ENCODE data around the gene TMEM14A.

TMEM14A gene

GRCh38 chr6:52670502-52671409 lies at the start of gene TMEM14A:
Gene TMEM14A, plus strand, starts transcription at chr6:52671113. Its CDS starts 5,990 bp downstream, at chr6:52677103.
- Histone ChIP-seq H2AFZ (ENCODE audit: low read length, unreplicated experiment) (peak within 1 kb of the TSS; percentile 88), H3K27ac (ENCODE audit: low read depth, low read length) (peak within 1 kb of the TSS; percentile 23; the same call in 1 of the 2 replicates), H3K27me3 (ENCODE audit: insufficient read depth, low read length) (no peaks in the 10 kb centered on the region), H3K36me3 (ENCODE audit: insufficient read depth, low read length) (peaks cover 18% of the 10 kb centered on the region; the same call in 1 of the 2 replicates), H3K4me1 (ENCODE audit: control insufficient read depth, insufficient read depth, low read length, unreplicated experiment) (peaks cover 36% of the 10 kb centered on the region), H3K79me2 (ENCODE audit: control insufficient read depth, insufficient read depth, low read length, unreplicated experiment) (peaks cover 20% of the 10 kb centered on the region), H3K4me3 (ENCODE audit: low read depth, low read length) (peak within 1 kb of the TSS; percentile 88)

- Histone ChIP-seq H3K27me3 (ENCODE audit: insufficient read depth, low read length) (no peaks in the 10 kb centered on the region), H2AFZ (ENCODE audit: low read length, unreplicated experiment) (no peak overlapping the region), H3K4me3 (ENCODE audit: low read depth, low read length) (no peak overlapping the region), H3K36me3 (ENCODE audit: insufficient read depth, low read length) (no peaks in the 10 kb centered on the region), H3K4me1 (ENCODE audit: control insufficient read depth, insufficient read depth, low read length, unreplicated experiment) (peaks cover 20% of the 10 kb centered on the region), H3K27ac (ENCODE audit: low read depth, low read length) (no peak overlapping the region), H3K79me2 (ENCODE audit: control insufficient read depth, insufficient read depth, low read length, unreplicated experiment) (no peaks in the 10 kb centered on the region)
Observed at GRCh38 chr6:52621631-52622030, 49.3 kb upstream of the TMEM14A start.

GRCh38 chr6:52622810-52623209 lies 48.1 kb upstream of the TMEM14A start:
- Histone ChIP-seq H3K4me3 (ENCODE audit: low read depth, low read length) (no peak overlapping the region), H3K36me3 (ENCODE audit: insufficient read depth, low read length) (no peaks in the 10 kb centered on the region), H3K79me2 (ENCODE audit: control insufficient read depth, insufficient read depth, low read length, unreplicated experiment) (no peaks in the 10 kb centered on the region), H3K4me1 (ENCODE audit: control insufficient read depth, insufficient read depth, low read length, unreplicated experiment) (peaks cover 8% of the 10 kb centered on the region), H3K27me3 (ENCODE audit: insufficient read depth, low read length) (no peaks in the 10 kb centered on the region), H2AFZ (ENCODE audit: low read length, unreplicated experiment) (no peak overlapping the region), H3K27ac (ENCODE audit: low read depth, low read length) (no peak overlapping the region)

- H3K79me2 ChIP-seq (ENCODE audit: control insufficient read depth, insufficient read depth, low read length, unreplicated experiment), result no peaks in the 10 kb centered on the region
- H2AFZ ChIP-seq (ENCODE audit: low read length, unreplicated experiment), result no peak overlapping the region
- peaks cover 15% of the 10 kb centered on the region for H3K4me1 ChIP-seq (ENCODE audit: control insufficient read depth, insufficient read depth, low read length, unreplicated experiment)
- H3K4me3 ChIP-seq (ENCODE audit: low read depth, low read length), result no peak overlapping the region
- no peaks in the 10 kb centered on the region for H3K36me3 ChIP-seq (ENCODE audit: insufficient read depth, low read length)
- H3K27me3 ChIP-seq (ENCODE audit: insufficient read depth, low read length), result no peaks in the 10 kb centered on the region
- no peak overlapping the region for H3K27ac ChIP-seq (ENCODE audit: low read depth, low read length)
Observed at GRCh38 chr6:52632011-52632410, 38.9 kb upstream of the TMEM14A start.

GRCh38 chr6:52634211-52634610 lies 36.7 kb upstream of the TMEM14A start:
- peak overlapping the region; percentile 51 for H3K27ac ChIP-seq (ENCODE audit: low read depth, low read length)
- H3K79me2 ChIP-seq (ENCODE audit: control insufficient read depth, insufficient read depth, low read length, unreplicated experiment), result no peaks in the 10 kb centered on the region
- peak overlapping the region; percentile 41 for H2AFZ ChIP-seq (ENCODE audit: low read length, unreplicated experiment)
- no peaks in the 10 kb centered on the region for H3K36me3 ChIP-seq (ENCODE audit: insufficient read depth, low read length)
- no peaks in the 10 kb centered on the region for H3K27me3 ChIP-seq (ENCODE audit: insufficient read depth, low read length)
- peak overlapping the region; percentile 55 for H3K4me3 ChIP-seq (ENCODE audit: low read depth, low read length)
- peaks cover 15% of the 10 kb centered on the region for H3K4me1 ChIP-seq (ENCODE audit: control insufficient read depth, insufficient read depth, low read length, unreplicated experiment)

- Histone ChIP-seq H3K27ac (ENCODE audit: low read depth, low read length) (peak overlapping the region; percentile 51), H3K4me3 (ENCODE audit: low read depth, low read length) (no peak overlapping the region), H3K27me3 (ENCODE audit: insufficient read depth, low read length) (no peaks in the 10 kb centered on the region), H3K79me2 (ENCODE audit: control insufficient read depth, insufficient read depth, low read length, unreplicated experiment) (no peaks in the 10 kb centered on the region), H3K4me1 (ENCODE audit: control insufficient read depth, insufficient read depth, low read length, unreplicated experiment) (peaks cover 15% of the 10 kb centered on the region), H3K36me3 (ENCODE audit: insufficient read depth, low read length) (no peaks in the 10 kb centered on the region), H2AFZ (ENCODE audit: low read length, unreplicated experiment) (peak overlapping the region; percentile 41)
Observed at GRCh38 chr6:52635049-52635577, 35.8 kb upstream of the TMEM14A start.

- Histone ChIP-seq H3K36me3 (ENCODE audit: insufficient read depth, low read length) (no peaks in the 10 kb centered on the region), H3K27ac (ENCODE audit: low read depth, low read length) (no peak overlapping the region), H3K79me2 (ENCODE audit: control insufficient read depth, insufficient read depth, low read length, unreplicated experiment) (no peaks in the 10 kb centered on the region), H3K27me3 (ENCODE audit: insufficient read depth, low read length) (no peaks in the 10 kb centered on the region), H3K4me3 (ENCODE audit: low read depth, low read length) (no peak overlapping the region), H3K4me1 (ENCODE audit: control insufficient read depth, insufficient read depth, low read length, unreplicated experiment) (peaks cover 15% of the 10 kb centered on the region), H2AFZ (ENCODE audit: low read length, unreplicated experiment) (no peak overlapping the region)
Observed at GRCh38 chr6:52636830-52637229, 34.1 kb upstream of the TMEM14A start.

GRCh38 chr6:52639493-52639892 lies 31.4 kb upstream of the TMEM14A start:
- Histone ChIP-seq H3K27ac (ENCODE audit: low read depth, low read length) (no peak overlapping the region), H3K4me1 (ENCODE audit: control insufficient read depth, insufficient read depth, low read length, unreplicated experiment) (peaks cover 9% of the 10 kb centered on the region)

GRCh38 chr6:52640170-52640569 lies 30.7 kb upstream of the TMEM14A start:
- Histone ChIP-seq H3K27me3 (ENCODE audit: insufficient read depth, low read length) (no peaks in the 10 kb centered on the region), H3K4me3 (ENCODE audit: low read depth, low read length) (no peak overlapping the region), H3K4me1 (ENCODE audit: control insufficient read depth, insufficient read depth, low read length, unreplicated experiment) (peaks cover 2% of the 10 kb centered on the region), H2AFZ (ENCODE audit: low read length, unreplicated experiment) (no peak overlapping the region), H3K79me2 (ENCODE audit: control insufficient read depth, insufficient read depth, low read length, unreplicated experiment) (no peaks in the 10 kb centered on the region), H3K27ac (ENCODE audit: low read depth, low read length) (no peak overlapping the region), H3K36me3 (ENCODE audit: insufficient read depth, low read length) (no peaks in the 10 kb centered on the region)

More at GRCh38 chr6:52639493-52639892, 31.4 kb upstream of the TMEM14A start:
- no peaks in the 10 kb centered on the region for H3K36me3 ChIP-seq (ENCODE audit: insufficient read depth, low read length)
- H3K4me3 ChIP-seq (ENCODE audit: low read depth, low read length), result no peak overlapping the region
- no peaks in the 10 kb centered on the region for H3K79me2 ChIP-seq (ENCODE audit: control insufficient read depth, insufficient read depth, low read length, unreplicated experiment)
- no peak overlapping the region for H2AFZ ChIP-seq (ENCODE audit: low read length, unreplicated experiment)
- H3K27me3 ChIP-seq (ENCODE audit: insufficient read depth, low read length), result no peaks in the 10 kb centered on the region

- no peak overlapping the region for H2AFZ ChIP-seq (ENCODE audit: low read length, unreplicated experiment)
- no peaks in the 10 kb centered on the region for H3K79me2 ChIP-seq (ENCODE audit: control insufficient read depth, insufficient read depth, low read length, unreplicated experiment)
- no peaks in the 10 kb centered on the region for H3K36me3 ChIP-seq (ENCODE audit: insufficient read depth, low read length)
- H3K27ac ChIP-seq (ENCODE audit: low read depth, low read length), result no peak overlapping the region
- H3K4me3 ChIP-seq (ENCODE audit: low read depth, low read length), result no peak overlapping the region
- no peaks in the 10 kb centered on the region for H3K27me3 ChIP-seq (ENCODE audit: insufficient read depth, low read length)
- H3K4me1 ChIP-seq (ENCODE audit: control insufficient read depth, insufficient read depth, low read length, unreplicated experiment), result no peaks in the 10 kb centered on the region
Observed at GRCh38 chr6:52640916-52641315, 30.0 kb upstream of the TMEM14A start.

- Histone ChIP-seq H3K79me2 (ENCODE audit: control insufficient read depth, insufficient read depth, low read length, unreplicated experiment) (no peaks in the 10 kb centered on the region), H3K27ac (ENCODE audit: low read depth, low read length) (no peak overlapping the region), H3K36me3 (ENCODE audit: insufficient read depth, low read length) (no peaks in the 10 kb centered on the region), H2AFZ (ENCODE audit: low read length, unreplicated experiment) (no peak overlapping the region), H3K4me1 (ENCODE audit: control insufficient read depth, insufficient read depth, low read length, unreplicated experiment) (no peaks in the 10 kb centered on the region), H3K4me3 (ENCODE audit: low read depth, low read length) (no peak overlapping the region), H3K27me3 (ENCODE audit: insufficient read depth, low read length) (no peaks in the 10 kb centered on the region)
Observed at GRCh38 chr6:52641388-52641787, 29.5 kb upstream of the TMEM14A start.

Measured in ACC112 (cell line).